Posterior vena cava (tissue), 2 donors: ENCODE results near the gene PSMD12. TPM values are rescaled to one million over a fixed set of nuclear protein-coding genes. Genes with fewer than 3 reads are reported as not detected.
"Not testable (repeated sequence)": the region's sequence is repeated elsewhere in the genome, so short reads cannot be mapped to it uniquely, and the experiment has no call there.

Source experiments
- DNase-seq: peaks from one replicate; pipeline ENCODE4 v3.0.0-alpha.2; 2020; ENCODE audit warnings: low spot score
- intact Hi-C, 2 donors: fragments of 100-400 bp; cut with DNase I; formaldehyde crosslinking; loops; one replicate each; pipeline versions ENCODE4 v1.14.1 to v1.14.2; 2022 to 2023
- total RNA-seq, 2 donors: library from RNA; stranded (reverse); fragmentation: NEBNext Ultra II Directional; extraction: Animal tissue kit (Norgen Biotek cat#: 25700); gene quantifications; one replicate each; pipeline ENCODE4 v1.2.1, GENCODE V29; 2021
- donor health status: DM: yes; HTN: yes; CAD: no.
- donor health status: DM: yes; HTN: yes; CAD: no.

PSMD12 gene
- total RNA-seq, 2 donors from 2014 or later: 43.5 to 63.0 TPM

- DNase-seq: no peak
- intact Hi-C loops: loop anchor here (10.0 kb wide), 2 partner anchors 75 to 215 kb away; no protein-coding TSS in a partner anchor
Observed at GRCh38 chr17:67390006-67390645, 23.7 kb upstream of the PSMD12 start.

DNA sequence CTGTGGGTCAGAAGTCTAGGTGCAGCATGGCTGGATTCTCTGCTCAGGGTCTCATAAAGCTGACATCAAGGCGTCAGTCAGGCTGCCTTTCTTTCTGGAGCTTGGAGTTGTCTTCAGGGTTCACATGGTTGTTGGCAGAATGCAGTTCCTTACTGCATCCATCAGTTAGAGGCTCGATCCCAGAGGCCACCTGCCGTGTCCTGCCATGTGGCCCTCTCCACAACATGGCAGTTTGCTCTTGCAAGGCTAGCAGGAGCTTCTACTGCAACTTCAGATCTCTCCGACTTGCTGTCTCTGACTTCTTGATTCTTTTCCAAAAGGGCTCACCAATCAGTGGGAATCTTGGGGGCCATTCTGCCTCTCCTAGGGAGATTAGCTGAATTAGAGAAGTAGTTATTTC is 22.6 kb upstream of the PSMD12 start:
- no peak for DNase-seq
- intact Hi-C loops: no loop called here

GRCh38 chr17:67388536-67388935 is 22.2 kb upstream of the PSMD12 start:
- DNase-seq, intact Hi-C loops: not testable (repeated sequence)

DNA sequence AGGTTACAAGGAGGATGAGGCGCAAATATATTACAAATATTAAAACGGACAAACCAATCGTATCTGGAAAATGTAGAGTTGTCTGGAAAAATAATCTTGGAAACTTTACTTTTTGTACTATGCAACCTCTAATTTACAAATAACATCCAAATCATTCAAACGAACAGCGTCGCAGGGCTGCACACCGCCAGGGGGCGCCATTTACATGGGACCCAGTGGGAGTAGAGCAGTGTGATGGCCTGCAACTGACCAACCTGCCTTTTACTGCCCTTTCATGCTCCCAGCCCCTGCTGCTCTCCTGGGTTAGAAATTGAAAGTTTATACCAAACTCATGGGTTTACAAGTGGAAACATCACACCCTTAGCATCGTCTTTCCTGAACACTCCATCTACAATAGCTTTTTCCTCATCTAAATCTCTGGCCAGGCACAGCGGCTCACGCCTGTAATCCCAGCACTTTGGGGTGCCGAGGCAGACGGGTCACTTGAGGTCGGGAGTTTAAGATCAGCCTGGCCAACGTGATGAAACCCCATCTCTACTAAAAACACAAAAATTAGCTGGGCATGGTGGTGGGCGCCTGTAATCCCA is 20.7 kb upstream of the PSMD12 start:
- no peak for DNase-seq
- intact Hi-C loops: no loop called here

- no peak for DNase-seq
- intact Hi-C loops: no loop called here
Observed at GRCh38 chr17:67385122-67385988, 19.0 kb upstream of the PSMD12 start.

GRCh38 chr17:67381929-67382257 is 15.5 kb upstream of the PSMD12 start:
- intact Hi-C loops: no loop called here
- no peak for DNase-seq

- no peak for DNase-seq
- intact Hi-C loops: loop anchor here (5.0 kb wide), 3 partner anchors 98 to 308 kb away; no protein-coding TSS in a partner anchor
Observed at GRCh38 chr17:67379251-67379630, 12.9 kb upstream of the PSMD12 start.

DNA sequence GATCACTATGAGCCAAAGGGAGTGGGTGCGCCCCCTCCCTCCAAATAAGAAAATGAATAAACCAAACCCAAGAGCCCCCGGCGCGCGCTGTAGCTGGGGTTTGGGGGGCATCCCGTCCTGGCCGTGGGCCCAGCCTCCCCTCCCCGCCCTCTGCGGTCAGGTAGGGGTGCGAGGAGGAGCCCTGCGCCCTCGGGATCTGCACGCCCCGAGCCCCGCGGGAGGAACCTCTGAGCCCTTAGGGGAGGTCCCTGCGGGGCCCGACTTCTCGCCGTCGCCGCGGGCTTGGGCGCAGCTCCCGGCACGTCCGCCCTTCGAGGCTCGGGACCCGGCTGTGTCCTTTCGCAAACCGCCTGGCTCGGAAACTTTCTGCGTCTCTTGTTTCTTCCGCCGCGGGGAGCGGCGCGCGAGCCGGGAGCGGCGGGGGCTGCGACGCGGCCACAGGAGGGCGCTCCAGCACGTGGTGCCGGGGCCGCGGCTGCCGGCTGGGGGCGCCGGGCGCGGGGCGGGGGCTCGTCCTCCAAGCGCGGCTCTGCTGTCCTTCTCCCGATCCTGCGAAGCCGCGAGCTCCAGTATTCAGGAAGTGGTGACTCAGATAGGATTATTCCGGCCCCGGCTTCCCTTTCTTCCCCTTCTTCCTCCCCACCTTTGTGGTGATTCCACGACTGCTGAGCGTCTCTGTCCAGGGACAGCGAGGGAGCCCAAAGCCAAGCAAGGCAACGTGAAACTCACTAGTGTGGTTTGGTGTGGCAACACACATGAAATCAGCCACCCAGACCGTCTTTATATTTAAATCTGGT is 12.3 kb upstream of the PSMD12 start:
- peak; percentile 94 for DNase-seq

DNA sequence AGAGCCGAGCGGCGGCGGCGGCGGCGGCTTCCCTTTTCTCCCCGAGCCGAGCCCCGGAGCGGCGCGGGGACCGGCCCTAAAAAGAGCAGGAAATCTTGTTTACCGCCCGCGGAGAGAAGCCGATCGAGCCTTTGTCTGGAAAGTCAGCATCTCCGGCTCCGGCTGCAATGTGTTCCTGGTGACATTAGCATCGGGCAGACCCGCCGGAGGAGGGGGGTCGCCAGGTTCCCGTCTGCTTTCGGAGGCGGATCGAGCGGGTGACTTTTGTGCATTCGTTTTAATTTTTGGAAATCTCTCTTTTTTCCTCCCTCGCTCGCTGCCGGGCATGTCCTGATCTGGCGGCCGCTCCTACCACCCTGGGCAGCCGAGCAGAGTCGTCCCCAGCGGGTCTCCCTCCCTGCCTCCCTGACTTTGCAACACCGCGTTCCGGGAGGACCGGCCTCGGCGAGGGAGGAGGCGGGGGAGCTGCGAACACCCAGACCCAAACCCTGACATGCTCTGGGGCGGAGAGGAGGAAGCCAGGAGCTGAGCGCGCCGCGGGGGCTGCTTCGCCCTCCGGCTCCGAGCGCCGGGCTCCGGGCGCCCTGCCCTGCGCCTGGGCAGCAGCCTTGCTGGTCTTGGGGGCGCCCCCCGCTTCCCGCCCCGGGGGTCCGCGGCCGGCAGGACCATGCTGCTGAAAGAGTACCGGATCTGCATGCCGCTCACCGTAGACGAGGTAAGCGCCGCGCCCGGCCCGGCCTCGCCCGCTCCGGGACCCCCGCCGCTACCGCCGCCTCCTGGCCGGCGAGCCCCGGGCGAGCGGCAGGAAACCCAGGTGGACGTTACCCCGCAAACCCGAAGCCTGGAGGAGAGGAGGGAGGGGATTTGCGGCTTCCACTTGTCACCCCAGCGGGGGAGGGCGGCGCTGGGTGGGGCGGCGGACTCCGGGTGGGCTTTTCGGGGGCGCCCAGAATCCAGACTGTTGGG is 11.4 kb upstream of the PSMD12 start:
- peak; percentile 85 for DNase-seq
- intact Hi-C loops: loop anchor here (5.0 kb wide), 3 partner anchors 100 to 310 kb away; no protein-coding TSS in a partner anchor

More for the DNA sequence above, 12.3 kb upstream of the PSMD12 start:
- intact Hi-C loops: loop anchor here (5.0 kb wide), 3 partner anchors 99 to 309 kb away; no protein-coding TSS in a partner anchor

- peak; percentile 96 for DNase-seq
- intact Hi-C loops: loop anchor here (5.0 kb wide), 3 partner anchors 100 to 310 kb away; no protein-coding TSS in a partner anchor
Observed at GRCh38 chr17:67376737-67377487, 10.5 kb upstream of the PSMD12 start, which contains the start of gene PITPNC1. PITPNC1 (plus strand) TSS chr17:67377281.

GRCh38 chr17:67376415-67376736 is 10.0 kb upstream of the PSMD12 start:
- intact Hi-C loops: loop anchor here (5.0 kb wide), 3 partner anchors 101 to 311 kb away; no protein-coding TSS in a partner anchor
- no peak for DNase-seq

DNA sequence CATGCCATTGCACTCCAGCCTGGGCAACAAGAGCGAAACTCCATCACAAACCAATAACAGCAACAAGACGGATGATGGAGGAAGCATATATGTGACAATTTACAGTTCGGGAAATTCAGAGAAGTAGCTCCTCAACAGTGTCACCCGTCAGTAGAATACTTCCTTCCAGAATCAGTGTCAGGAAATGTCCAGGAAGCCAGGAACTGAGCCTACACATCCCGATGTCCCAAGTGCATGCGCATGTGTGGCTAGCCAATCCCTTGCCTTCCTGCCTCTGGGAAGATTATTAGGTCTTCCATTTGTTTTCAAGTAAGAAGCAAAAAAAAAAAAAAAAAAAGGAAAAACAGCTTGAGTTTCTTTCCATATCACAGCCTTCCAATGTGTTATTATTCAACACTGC is 9.3 kb upstream of the PSMD12 start:
- no peak for DNase-seq
- intact Hi-C loops: loop anchor here (2.0 to 5.0 kb wide), 4 partner anchors 102 to 312 kb away; no protein-coding TSS in a partner anchor

DNA sequence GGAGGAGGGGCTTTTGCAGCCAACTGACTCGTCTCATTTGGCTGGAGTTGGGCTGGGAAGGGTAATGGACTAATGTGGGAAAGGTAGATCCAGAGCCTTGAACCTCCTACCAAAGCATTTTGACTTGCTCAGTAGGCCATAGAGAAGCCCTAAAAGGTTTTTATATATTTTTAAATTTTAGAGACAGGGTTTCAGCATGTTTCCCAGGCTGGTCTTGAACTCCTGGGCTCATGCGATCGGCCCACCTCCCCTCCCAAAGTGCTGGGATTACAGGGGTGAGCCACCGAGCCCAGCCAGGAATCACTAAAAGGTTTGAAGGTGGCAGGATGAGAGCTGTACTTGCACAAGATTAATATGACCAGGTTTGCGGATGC is 8.7 kb upstream of the PSMD12 start:
- intact Hi-C loops: loop anchor here (2.0 to 5.0 kb wide), 4 partner anchors 102 to 312 kb away; no protein-coding TSS in a partner anchor
- no peak for DNase-seq

DNA sequence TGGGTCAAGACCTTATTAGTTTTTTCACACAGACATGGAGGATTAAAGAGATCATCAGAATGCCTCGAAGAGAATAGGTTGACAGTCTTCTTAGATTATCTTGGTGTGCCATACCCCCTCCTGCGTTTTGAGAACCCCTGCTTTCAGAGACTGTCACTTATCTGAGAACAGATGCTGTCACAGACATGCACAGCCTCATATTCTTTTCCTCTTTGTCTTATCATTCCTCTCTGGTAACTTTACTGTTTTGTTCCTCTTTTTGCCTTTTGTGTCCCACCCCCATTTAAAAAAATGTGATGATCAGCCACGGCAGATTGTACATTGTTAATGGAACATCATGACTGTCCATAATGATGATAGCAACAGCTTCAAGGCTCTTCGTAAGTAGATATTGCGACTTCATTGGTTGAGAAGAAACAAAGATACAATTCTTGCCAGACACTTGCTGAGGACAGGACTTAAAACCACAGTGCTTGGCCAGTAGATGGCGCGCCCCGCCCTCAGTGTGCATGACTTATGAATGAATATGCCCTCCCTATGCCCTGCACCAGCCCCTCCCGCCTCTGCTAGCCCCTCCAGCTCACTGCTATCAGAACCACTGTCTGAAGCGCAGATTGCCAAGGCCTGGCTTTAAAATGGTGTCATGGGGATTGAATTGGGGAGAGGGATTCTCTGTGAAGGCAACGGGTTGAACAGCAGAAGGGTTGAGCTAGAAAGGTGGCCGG is 8.1 kb upstream of the PSMD12 start:
- intact Hi-C loops: loop anchor here (2.0 to 5.0 kb wide), 4 partner anchors 103 to 313 kb away; no protein-coding TSS in a partner anchor
- DNase-seq: peak; percentile 97

- intact Hi-C loops: no loop called here
- DNase-seq: no peak
Observed at GRCh38 chr17:67372751-67373150, 6.4 kb upstream of the PSMD12 start.

GRCh38 chr17:67369676-67370075 is 3.3 kb upstream of the PSMD12 start:
- intact Hi-C loops: no loop called here
- DNase-seq: no peak

DNA sequence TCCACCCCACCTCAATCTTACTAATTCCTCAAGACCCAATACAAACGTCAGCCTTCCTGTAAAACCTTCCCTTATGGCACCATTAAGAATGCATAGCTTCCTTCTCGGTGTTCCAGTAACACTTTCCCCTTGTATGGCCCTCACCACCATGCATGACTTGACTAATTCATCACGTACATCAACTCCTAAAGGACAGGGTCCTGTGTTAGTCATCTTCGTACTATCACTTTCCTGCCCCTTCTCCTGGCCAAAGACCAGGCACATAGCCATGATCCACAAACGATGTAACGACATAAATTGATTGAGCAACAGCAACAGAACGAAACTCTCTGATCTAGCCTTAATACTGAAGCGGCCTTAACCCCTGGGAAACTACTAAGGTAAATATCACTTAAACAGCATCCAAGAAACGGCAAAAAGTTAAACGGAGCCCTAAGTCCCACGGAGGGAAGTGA is 612 bp downstream of the PSMD12 start:
- intact Hi-C loops: no loop called here
- DNase-seq: no peak
